GM15510 (cell line): ENCODE measurements around the gene BICDL1.

ENCODE experiments used
- POLR2A ChIP-seq: IDR thresholded peaks from 3 replicates; pipeline ENCODE4 v1.6.1; 2011; ENCODE audit warnings: borderline replicate concordance; ENCODE audit not compliant: insufficient read length; ENCODE audit errors: extremely low read depth

BICDL1 gene

DNA sequence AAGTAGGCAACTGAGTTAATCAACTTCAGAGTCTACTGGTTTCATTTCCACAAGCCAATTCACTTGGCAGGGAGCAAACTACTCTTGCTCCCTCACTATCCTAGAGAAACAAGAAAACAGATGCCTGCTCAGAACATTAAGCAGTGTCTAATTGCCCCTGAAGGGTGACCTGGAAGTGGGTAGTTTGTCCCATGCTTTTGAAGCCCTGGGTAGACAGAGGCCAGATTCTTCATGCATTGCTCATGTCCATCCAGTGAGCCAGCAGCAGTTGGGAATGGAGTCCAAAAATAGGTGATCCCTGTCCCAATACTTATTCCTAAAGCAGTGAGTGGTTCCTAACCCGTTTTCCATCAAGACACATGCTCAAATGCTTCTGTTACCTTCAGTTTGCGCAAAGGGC, 48.8 kb downstream of the BICDL1 start:
- no peak for TF ChIP-seq POLR2A

DNA sequence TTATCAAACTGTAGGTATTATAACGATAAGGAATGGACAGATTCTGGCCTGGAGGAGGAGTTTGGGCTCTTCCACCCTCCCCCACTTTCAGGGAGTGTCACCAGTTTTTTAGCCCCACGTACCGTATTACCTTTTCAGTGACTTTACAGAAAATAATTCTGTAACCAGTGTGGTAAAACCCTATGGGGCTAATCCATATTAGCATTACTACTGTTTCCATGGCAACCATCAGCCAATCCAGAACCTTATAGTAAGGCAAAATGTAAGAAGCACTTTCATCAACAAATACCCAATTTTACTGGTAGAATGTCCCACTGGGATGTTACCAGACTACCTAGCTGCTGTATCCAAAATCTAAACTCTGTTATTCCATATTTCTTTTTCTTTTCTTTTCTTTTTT, 50.7 kb downstream of the BICDL1 start:
- TF ChIP-seq POLR2A: no peak

DNA sequence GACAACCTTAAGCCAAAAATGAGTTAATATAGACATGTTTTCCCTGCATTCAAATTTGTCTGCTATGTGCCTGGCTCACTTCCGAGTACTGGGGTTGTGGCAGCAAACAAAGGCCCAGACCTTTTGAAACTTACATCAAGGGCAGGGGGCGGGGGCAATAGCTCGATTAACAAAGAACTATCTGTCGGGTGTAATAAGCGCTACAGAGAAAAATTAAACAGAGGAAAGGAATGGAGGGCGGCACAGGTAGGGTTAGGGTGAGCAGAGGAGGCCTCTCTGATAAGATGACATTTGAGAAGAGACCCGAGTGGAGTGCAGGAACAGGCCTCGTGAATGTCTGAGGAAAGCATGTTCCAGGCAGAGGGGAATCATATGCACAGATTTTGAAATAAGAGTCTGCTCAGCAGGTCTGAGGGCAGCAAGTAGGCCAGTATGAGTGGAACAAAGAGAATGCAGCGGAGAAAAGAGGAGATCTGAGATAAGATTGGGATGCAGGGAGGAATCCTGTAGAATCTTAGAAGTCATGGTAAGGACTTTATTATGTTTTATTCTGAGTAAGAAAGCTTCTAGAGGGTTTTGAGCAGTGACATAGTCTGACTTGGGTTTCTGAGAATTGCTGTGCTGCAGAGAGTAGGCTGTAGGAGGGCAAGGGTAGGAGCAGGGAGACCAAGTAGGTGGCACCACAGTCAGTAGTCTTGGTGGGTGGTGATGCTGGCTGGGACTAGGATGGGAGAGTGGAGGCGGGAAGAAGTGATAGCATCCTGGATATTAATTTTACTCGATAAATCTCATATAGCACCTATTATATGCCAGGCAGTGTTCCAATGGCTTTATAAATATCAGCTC, 52.6 kb downstream of the BICDL1 start:
- TF ChIP-seq POLR2A: no peak

DNA sequence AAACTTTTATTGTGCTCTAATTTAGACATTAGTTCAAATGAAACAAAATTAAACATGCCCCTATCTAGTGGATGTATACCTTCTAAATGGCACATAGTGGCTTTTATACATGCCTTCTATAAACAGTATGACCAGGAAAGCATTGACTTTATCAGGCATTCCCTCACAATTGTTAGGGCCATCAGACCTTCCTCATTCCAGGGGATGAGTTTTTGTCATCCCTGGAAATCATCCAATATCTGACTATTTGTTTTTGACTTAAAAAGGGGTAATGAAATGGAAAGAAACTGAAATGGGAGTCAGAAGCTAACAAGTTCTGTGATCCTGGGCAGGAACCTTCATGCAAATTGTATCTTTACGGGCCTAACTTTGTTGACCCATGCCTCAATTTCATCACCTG, 58.0 kb downstream of the BICDL1 start:
- no peak for TF ChIP-seq POLR2A

DNA sequence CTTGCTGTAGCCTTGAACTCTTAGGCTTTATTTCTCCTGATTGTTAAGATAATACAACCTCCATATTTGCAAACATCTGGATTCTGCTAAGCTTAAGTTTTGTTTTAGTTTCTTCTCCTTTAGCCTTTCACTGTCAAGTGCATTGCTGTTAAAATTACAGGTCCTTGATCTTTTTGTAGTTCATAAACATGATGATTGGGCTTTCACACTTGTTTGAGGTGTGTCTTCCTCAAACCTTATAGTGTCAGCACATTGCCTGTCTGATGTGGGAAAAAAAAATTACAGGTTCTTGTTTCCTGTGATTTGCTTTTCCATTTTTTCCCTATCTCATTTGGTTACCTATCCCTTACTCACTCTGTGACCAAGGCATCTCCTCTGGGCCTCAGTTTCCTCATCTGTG, 59.2 kb downstream of the BICDL1 start:
- TF ChIP-seq POLR2A: no peak

DNA sequence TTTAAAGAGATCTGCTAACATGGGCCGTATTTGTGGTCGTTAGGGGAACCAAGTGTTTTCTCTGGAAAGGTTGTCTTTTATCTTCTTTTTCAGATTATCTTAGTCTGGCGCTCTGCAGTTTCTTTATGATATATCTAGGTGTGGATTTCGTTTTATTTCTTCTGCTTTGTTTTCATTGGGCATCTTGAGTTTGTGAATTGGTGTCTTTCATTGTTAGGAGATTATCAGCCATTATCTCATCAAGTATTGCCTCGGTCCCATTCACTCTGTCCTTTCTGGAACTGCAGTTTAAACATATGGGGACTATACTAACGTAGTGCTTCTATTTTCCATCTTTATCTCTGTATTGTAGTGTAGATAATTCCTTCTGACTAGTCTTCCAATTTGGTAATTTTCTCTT, 60.4 kb downstream of the BICDL1 start:
- TF ChIP-seq POLR2A: no peak

DNA sequence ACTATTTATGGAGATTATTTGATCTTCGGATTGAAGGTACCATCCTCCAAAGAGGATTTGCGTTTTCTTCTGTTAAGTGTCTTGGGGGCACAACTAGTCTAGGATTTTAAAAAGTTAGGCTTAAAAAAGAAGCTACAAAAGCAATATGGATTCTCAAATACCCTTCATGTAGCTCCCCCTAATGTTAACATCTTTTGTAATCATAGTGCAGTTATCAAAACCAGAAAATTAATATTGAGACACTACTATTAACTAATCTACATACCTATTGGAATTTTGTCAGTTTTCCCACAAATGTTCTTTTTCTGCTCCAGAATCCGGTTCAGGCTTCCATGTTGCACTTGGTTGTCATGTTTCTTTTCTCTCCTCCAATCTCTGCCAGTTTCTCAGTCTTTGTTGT, 62.5 kb downstream of the BICDL1 start:
- no peak for TF ChIP-seq POLR2A

DNA sequence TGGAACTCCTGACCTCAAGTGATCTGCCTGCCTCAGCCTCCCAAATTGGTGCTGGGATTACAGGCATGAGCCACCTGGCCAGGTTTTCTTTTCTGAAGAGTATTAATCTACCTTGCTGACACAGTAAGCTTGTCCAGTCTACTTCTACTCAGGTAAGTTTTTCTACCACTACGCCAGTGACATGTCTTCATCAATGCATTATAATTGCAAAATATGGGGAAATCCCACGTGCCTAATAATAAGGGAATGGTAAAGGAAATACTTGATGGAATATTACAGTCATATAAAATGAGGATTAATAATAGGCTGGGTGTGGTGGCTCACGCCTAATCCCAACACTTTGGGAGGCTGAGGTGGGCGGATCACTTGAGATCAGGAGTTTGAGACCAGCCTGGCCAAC, 65.3 kb downstream of the BICDL1 start:
- TF ChIP-seq POLR2A: no peak

DNA sequence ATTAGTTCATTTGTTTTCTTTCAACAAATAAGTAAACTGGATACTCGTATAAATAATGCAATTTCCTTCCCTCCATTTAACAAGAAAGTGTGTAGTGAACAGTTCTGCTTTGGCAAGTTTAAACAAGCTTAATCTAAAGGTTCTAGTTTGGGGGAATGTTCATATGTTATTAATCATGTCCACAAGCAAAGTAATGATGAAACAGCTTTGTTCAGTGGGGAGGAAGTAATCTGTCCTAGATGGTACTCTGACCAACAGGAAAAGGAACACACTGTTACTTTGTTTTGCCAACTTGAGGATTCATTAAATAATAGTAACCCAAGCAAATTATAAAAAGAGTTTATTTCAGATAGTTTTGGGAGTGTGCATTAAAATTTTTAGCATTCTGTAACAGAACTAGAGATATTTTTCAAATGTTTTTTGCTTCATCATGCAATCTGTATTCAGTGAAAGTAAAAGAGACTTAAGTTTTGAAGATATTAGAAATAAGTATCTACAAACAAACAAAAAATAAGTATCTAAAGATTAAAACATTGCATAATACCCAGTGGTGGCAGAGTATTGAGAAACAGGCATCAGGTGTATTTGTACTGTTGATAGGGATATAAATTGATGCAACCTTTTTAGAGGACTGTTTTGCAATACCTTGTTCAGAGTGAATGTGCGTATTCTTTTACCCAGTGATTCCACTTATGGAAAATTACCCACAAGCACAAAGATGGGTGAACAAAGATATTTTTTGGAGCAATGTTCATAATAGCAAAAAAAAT, 66.4 kb downstream of the BICDL1 start:
- TF ChIP-seq POLR2A: no peak

DNA sequence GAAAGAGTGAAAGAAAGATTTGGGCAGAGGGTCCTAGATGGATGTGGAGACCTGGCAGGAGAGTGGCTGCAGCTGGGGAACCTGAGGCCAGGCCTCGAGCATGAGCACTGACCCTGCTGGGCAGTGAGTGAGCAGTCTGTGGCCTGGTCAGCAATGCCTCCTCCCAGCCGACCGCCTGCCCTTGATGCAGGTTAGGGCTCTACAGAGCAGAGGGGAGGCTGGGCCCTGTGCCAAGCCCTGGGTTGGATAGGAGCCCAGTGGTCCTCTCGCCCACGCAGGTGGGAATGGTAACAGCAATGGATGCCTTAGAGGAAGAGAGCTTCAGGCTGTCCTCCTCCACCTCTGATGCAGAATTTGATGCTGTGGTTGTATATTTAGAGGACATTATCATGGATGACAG, 67.7 kb downstream of the BICDL1 start:
- no peak for TF ChIP-seq POLR2A

DNA sequence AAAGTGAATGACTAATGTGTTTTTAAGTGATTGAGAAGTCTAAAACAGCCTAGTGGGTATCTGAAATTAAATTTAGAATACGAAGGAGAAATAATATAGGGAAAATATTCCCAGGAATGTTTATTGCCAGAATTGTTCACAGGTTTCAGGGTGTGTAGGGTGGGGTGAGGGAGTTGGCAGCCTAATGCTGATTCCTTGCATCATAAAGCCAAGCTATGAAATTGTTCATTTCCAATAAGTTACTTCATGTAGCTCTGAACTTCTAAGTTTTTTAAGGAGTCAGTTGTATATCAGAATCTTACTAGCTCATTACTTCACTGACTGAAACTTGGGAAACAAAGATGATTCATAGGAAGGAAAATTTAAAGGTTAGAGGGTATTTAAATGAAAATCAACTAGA, 71.2 kb downstream of the BICDL1 start:
- no peak for TF ChIP-seq POLR2A

DNA sequence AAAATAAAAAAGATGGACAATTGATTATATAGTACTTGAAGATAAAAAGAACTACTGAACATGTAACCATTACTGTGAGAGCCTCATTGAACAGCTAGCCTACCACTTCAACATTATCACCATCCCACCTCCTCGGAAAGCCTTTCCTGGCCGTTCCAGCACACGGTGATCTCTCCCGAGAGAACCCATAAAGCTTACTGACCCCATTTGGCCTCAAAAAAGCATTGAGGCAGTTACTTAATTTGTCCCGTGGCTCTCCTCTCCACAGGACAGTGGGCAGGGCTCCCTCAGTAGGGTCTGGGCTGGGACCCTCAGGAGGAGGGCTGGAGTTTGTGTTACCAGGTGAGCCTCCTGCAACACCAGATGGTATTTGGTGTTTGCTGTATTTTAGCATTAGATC, 71.7 kb downstream of the BICDL1 start:
- TF ChIP-seq POLR2A: no peak

DNA sequence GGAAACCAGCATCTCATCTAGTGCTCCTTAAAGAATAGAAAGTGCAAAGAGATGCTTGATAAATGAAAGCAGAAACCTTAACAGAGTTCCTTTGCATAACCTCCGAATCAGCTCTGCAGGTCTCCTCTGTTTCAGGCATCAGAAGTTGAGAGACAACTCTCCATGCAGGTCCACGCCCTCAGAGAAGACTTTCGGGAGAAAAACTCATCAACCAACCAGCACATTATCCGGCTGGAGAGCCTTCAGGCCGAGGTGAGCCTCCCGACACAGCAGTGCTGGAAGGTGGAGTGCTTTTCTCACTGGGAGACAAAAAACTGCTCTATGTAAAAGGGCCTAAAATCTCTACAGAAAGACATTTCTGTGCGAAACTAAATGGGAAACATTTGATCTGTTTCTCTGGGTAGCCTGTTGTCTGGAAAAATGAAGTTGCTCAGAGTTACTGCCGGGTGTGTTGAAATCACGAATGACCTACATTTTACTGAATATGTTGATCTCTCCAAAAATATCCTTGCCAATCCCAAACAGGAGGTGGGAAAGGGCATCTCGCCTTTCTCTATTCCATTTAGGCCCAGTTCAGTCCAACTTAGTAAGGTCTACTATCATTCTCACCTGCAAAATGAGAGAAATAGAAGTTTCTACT, 72.7 kb downstream of the BICDL1 start:
- TF ChIP-seq POLR2A: no peak

DNA sequence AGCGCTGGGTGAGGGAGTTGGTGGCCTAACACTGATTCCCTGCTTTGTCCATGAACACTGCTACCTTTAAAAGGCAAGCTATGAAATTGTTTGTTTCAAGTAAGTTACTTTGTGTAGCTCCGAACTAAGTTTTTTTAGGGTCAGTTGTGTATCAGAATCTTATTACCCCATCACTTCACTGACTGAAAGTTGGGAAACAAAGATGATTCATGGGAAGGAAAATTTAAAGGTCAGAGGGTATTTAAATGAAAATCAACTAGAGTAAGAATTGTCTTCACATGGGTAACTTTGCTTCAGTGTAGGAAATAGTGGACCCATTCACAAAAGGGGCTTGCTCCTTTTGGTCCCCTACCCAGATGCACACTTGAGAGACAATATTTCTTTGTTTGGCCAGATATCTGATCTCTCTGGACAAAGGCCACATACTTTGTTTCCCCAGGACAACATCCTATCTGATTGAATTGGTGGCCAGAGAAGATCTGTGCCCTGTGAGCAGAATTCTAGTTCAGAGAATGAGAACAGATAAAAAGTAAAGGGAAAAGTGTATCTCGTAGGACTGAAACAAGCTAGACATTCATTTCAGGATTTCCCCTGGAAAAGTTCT, 74.0 kb downstream of the BICDL1 start:
- no peak for TF ChIP-seq POLR2A
